ELR (cell line): Measurements from ENCODE around the gene WNT5A.

Source experiments
- DNase-seq: peaks from one replicate; pipeline ENCODE4 v3.0.0-alpha.2; 2015; ENCODE audit warnings: low read depth

The WNT5A gene

DNA sequence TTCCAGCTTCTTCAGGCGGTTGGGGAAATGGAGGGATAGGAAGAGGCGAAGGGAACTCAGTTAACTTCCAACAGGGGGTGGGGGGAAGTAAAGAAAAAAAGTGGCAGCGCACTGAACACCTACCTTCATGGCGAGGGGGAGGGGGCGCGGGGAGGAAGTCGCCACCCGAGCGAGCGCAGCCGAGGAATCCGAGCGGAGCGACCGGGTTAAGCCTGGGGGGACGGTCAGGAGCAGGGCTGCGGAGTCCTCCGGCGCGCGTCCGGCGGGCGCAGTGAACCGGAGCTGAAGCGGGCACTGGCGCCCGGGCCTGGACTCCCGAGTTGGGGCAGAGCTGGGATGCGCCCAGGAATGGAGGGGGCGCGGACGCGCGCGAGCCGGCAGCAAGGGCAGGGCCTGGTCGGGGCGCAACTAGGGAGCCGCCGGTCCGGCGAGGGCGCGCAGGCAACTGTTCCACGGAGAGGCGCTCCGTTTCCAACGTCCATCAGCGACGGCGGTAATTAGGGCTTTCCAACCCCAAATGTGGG is at the start of gene WNT5A:
Gene WNT5A (minus strand): TSS at position 450 of the 524 bp plus-strand sequence. CDS start 321 bp downstream, at position 129.
- peak; percentile 72 for DNase-seq

- peak; percentile 15 for DNase-seq
Observed at GRCh38 chr3:55534876-55535275, 47.8 kb upstream of the WNT5A start.

GRCh38 chr3:55532806-55533205 is 45.7 kb upstream of the WNT5A start:
- DNase-seq = peak; percentile 40

GRCh38 chr3:55531321-55531720 is 44.2 kb upstream of the WNT5A start:
- DNase-seq = no peak

DNA sequence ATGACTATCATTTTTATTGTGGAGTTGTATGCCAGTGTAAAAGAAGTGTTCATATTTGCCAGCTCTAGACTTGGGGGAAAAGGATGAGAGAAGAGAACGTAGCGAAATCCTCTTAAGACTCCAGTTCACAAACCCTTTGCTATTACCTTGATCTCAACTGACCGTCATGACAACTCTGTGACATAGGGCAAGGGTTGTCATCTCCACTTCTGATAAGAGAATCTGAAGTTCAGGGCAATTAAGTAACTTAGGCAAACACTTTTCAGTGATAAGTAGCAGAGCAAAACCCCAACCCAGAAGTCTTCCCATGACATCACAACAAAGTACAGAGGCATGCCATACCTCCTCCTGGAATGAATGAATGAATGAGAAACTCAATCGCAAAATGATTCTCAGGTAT is 40.3 kb upstream of the WNT5A start:
- DNase-seq = no peak

- DNase-seq = no peak
Observed at GRCh38 chr3:55526332-55527030, 39.4 kb upstream of the WNT5A start.

GRCh38 chr3:55525436-55525835 is 38.3 kb upstream of the WNT5A start:
- no peak for DNase-seq

DNA sequence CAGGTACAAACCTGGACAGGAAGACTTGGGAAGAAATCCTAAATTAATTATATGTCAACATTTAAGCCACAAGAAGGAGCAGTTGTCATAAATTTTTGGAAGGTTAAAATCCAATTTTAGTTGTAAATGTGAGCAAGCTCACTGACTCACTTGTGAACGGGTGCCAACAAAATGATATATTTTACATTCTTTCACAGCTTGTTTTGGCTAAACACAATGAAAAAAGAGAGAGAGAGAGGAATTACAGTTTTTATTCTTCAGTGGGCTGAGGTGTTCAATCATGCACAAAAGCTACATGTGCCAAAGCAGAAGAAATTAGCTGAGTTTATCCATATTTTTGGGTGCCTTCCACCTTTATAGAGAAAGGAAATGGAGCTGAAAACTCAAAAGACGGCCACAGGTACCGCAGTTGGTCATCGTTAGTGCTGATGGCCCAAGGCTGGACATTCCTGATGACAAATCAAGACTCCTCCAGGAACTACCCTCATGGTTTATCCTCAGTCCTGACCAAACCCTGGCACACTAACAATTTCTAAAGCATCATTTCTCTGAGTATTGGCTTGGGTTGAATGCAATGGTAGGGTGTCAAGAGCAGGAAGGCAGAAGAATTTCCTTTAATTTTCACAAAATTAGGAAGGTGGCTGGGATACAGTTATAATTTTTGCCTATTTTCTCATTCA is 37.6 kb upstream of the WNT5A start:
- DNase-seq = peak; percentile 86

GRCh38 chr3:55523471-55523870 is 36.4 kb upstream of the WNT5A start:
- DNase-seq = no peak

DNA sequence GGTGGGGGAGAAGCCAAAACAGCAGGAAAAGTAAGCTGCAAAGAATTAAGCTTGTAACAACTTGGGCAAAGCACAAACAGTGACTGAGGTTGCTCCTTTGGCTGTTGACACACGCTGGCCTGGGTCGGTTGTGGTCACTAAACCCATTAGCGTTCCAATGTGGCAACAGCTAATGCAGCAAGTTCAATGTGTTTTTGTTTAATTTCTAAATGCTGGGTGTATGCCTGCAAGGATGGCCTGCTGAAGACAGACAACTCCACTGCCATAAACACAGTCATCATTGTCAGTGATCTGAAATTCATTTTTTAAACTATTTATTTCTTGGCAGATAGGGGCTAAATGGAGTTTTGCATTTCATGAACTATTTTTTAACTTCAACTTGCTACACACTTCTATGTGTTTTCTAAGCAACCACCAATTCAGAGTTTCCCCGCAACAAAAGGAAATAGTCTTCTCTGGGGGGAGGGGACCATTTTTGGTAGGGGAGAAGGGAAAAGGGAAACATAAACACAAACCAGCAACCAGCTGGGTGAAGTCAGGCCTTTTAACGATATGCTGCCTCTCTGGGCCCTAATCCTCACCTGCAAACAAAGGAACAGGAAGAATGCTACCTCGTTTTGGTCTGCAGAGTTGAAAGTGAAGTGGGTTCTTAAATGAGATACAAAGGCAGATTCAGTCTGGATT is 34.8 kb upstream of the WNT5A start:
- DNase-seq = no peak

- no peak for DNase-seq
Observed at GRCh38 chr3:55521064-55521737, 34.1 kb upstream of the WNT5A start.

DNA sequence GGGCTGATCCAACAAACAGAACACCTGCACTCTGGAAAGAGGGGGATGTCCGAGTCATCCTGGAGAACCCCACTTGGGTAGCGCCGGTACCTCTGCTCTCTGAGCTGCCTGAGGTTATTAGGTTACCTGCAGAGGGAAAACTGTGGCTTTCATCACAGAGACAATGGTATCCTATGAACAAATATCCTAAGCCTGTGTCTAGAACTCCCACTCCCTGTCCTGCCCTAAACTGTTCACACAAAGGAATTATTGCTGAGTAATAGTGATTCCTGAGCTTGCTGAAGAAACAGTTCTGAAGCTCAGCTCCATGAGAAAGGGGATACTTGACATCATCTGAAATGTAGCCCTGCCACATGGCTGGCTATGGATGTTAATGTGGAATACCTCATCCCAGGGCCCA is 31.9 kb upstream of the WNT5A start:
- no peak for DNase-seq

DNA sequence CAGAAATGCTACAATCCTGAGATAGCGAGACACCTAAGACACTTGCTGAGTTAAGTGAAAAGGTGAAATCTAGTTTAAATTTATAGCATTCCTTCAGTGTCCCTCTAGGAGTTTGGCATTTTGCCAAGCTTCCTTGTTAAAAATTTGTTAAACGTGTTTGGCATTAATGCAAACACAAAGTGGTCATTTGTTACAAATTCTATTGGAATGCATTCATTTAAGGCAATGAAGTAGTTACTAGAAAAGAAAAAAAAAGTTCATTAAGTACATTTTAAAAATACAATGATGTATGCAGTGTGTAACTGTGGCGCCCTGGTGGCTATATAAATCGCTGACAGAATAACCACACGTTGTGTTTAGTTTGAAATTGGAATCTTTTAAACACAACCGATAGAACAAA is 31.3 kb upstream of the WNT5A start:
- no peak for DNase-seq

- no peak for DNase-seq
Observed at GRCh38 chr3:55516392-55517030, 29.4 kb upstream of the WNT5A start.

DNA sequence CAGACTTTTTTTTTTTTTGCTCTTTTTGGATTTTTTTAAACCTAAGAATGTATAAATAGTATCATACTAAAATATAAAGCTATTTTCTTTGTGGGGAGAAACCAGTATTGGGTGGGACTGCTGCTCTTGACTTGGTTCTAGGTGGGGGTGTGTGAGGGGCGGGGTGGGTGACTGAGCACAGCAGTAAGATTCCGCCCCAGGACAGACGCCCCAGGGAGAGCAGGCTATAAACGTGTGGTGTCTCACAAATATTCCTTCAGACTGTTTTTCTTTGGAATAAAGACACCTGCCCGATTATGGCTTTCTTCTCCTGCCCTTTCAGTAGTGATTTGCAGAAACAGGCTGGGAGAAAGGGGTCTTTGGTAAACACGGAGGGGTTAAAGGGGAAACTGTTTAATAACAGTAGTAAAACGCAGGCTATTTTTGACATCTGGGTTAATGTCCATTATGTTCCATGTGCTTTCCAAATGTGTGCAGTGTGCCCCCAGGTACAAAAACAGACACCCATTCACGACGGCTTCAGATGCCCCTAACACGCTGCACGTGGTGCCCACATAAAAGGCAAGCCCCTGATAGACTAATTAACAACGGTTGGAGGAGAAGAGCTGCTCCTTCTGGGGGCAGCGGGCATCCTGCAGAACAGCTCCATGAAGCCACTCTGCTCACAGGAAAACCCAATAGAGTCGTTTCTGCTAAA is 28.6 kb upstream of the WNT5A start:
- no peak for DNase-seq

- no peak for DNase-seq
Observed at GRCh38 chr3:55514962-55515361, 27.9 kb upstream of the WNT5A start.

DNA sequence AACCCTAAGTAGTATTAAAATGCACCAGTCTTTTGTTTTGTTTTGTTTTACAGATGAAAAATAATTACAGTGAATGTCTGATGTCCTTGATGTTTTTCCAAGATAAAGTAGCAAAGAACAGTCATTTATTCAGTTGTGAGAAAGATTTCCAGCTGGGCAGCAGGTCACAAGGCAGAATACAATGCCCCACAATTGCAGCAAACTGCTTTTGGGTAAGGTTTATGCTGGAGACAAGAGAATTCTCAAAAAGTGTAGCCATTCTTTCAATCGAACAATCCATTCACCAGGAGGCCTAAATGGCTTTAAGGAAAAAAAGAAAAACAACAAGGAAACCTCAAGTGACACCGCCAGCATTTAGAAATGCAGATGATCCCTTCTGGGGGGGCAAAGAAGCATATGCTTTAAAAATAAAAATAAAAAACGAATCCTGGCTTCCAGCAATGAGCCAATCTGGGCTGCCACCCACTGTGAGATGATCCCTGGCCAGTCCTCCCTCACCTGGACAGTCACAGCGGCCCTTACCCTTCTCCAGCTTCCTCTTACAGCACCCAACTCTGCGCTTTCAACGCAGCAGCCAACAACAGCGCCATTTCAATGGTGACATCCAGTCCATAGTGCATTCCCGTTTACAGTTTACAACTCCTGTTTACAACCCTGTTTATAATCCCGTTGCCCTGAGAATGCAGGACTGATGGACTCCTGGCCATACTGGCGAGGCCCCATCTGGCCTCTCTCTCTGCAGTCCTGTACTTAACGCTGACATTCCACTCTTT is 25.7 kb upstream of the WNT5A start:
- DNase-seq = no peak

- peak; percentile 47 for DNase-seq
Observed at GRCh38 chr3:55511895-55512570, 24.9 kb upstream of the WNT5A start.

GRCh38 chr3:55508335-55508734 is 21.2 kb upstream of the WNT5A start:
- DNase-seq = no peak

GRCh38 chr3:55507808-55508207 is 20.7 kb upstream of the WNT5A start:
- DNase-seq = no peak
